Vagina (tissue), 2 donors: Measurements from ENCODE around the gene B4GALT2.

Source experiments
- POLR2A ChIP-seq, 2 donors: fragments of 450-650 bp; IDR thresholded peaks; one replicate each; pipeline ENCODE4 v1.6.1; 2017; ENCODE audit warnings: antibody characterized with exemption in 2 of 2, mild to moderate bottlenecking in 2 of 2, moderate library complexity in 2 of 2
- POLR2AphosphoS5 ChIP-seq, 2 donors: sonication (generic); formaldehyde crosslinking; IDR thresholded peaks; one replicate each; pipeline ENCODE4 v1.9.0; 2017; ENCODE audit warnings: antibody characterized with exemption in 2 of 2, mild to moderate bottlenecking in 2 of 2, low read depth in 1 of 2; ENCODE audit not compliant: insufficient read depth in 1 of 2
- TF ChIP-seq, protein P1 (sequence below), 3 experiments: fragments of 450-650 bp in 2 of 3; fragments of 200-600 bp in 1 of 3; sonication (generic) in 1 of 3; IDR thresholded peaks; one replicate each; pipeline ENCODE4 v1.5.1; 2017 to 2019; ENCODE audit warnings: antibody characterized with exemption in 3 of 3, mild to moderate bottlenecking in 2 of 3, moderate library complexity in 2 of 3

DNA sequence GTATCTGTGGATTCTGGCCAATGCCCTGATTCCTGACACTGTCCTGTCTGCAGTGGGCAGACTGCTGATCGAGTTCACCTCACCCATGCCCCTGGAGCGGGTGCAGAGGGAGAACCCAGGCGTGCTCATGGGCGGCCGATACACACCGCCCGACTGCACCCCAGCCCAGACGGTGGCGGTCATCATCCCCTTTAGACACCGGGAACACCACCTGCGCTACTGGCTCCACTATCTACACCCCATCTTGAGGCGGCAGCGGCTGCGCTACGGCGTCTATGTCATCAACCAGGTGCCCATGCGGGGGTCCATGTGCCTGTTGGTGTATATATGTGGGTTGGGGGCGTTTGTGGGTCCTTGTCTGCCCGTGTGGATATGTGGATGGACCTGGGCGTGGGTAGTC lies 2.6 kb downstream of the B4GALT2 start:
- TF ChIP-seq POLR2A (IDR thresholded peaks at IDR 0.05) (no peak), POLR2AphosphoS5 (IDR thresholded peaks at IDR 0.05; ENCODE audit: insufficient read depth in 1 of 2, low read depth in 1 of 2) (no peak)
- TF ChIP-seq, protein P1, sequence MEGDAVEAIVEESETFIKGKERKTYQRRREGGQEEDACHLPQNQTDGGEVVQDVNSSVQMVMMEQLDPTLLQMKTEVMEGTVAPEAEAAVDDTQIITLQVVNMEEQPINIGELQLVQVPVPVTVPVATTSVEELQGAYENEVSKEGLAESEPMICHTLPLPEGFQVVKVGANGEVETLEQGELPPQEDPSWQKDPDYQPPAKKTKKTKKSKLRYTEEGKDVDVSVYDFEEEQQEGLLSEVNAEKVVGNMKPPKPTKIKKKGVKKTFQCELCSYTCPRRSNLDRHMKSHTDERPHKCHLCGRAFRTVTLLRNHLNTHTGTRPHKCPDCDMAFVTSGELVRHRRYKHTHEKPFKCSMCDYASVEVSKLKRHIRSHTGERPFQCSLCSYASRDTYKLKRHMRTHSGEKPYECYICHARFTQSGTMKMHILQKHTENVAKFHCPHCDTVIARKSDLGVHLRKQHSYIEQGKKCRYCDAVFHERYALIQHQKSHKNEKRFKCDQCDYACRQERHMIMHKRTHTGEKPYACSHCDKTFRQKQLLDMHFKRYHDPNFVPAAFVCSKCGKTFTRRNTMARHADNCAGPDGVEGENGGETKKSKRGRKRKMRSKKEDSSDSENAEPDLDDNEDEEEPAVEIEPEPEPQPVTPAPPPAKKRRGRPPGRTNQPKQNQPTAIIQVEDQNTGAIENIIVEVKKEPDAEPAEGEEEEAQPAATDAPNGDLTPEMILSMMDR (IDR thresholded peaks at IDR 0.05) = no peak
